ENCODE measurements around the gene HNRNPUL2. TPM values are rescaled to one million over a fixed set of nuclear protein-coding genes. Genes with fewer than 3 reads are reported as not detected.

Gene HNRNPUL2
- total RNA-seq, 1 experiment from 2014 or later = 18.6 TPM

DNA sequence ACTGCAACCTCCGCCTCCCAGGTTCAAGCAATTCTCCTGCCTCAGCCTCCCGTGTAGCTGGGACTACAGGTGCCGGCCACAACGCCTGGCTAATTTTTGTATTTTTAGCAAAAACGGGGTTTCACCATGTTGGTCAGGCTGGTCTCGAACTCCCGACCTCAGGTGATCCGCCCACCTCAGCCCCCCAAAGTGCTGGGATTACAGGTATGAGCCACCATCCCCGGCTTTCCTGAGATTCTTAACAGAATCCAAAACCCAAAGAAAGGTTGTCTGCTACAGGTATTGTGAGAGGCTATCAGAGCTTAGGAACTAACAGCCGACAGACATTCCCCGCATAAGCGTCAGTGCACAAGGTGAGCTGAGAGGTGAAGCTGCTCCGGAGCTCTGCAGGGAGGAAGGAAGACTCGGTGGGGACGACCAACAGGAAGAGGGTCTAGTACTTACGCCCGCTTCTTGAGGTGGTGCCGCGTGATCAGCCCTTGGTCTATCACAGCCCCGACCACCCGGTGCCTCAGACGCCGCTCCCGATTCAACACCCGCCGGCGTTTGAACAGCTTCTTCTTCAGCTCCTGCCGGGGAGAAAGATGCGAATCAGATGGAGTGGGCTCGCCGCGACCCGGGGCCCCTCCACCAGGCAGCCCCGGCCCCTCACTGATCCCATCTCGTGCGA is 62.7 kb downstream of the HNRNPUL2 start:
- H3K27ac ChIP-seq = peak overlapping the region; percentile 37
- H3K36me3 ChIP-seq = peaks cover 56% of the 10 kb centered on the region
- peaks cover 14% of the 10 kb centered on the region for H3K4me1 ChIP-seq (replicated peaks)
- peak overlapping the region; percentile 61 for H3K4me3 ChIP-seq
- peak in 1 of 2 experiments; percentile 69 for DNase-seq (ENCODE audit: low read depth in 1 of 2, low spot score in 2 of 2)
- no peaks in the 10 kb centered on the region; the same call in 1 of the 2 replicates for H3K9me3 ChIP-seq (replicated peaks)
- no peaks in the 10 kb centered on the region for H3K27me3 ChIP-seq (replicated peaks)

Other genes starting within 250 kb of the HNRNPUL2 start
- gene AHNAK, start 180.7 kb downstream of the HNRNPUL2 start, total RNA-seq (2014; rRNA removed; shearing (Covaris generic)) = 306 and 345 TPM in 2 replicates
- 1,705 and 1,743 TPM in 2 replicates for gene EEF1G, start 153.6 kb downstream of the HNRNPUL2 start, total RNA-seq (2014; rRNA removed; shearing (Covaris generic))
- 8.5 and 10.1 TPM in 2 replicates for gene TUT1, start 135.9 kb downstream of the HNRNPUL2 start, total RNA-seq (2014; rRNA removed; shearing (Covaris generic))
- gene MTA2, start 125.6 kb downstream of the HNRNPUL2 start, total RNA-seq (2014; rRNA removed; shearing (Covaris generic)) = 128 and 214 TPM in 2 replicates
- 19.8 and 28.1 TPM in 2 replicates for gene EML3, start 114.7 kb downstream of the HNRNPUL2 start, total RNA-seq (2014; rRNA removed; shearing (Covaris generic))
- 3.1 and 10.4 TPM in 2 replicates for gene ROM1, start 114.2 kb downstream of the HNRNPUL2 start, total RNA-seq (2014; rRNA removed; shearing (Covaris generic))
- 82.5 and 145 TPM in 2 replicates for gene B3GAT3, start 105.5 kb downstream of the HNRNPUL2 start, total RNA-seq (2014; rRNA removed; shearing (Covaris generic))
- gene GANAB, start 80.8 kb downstream of the HNRNPUL2 start, total RNA-seq (2014; rRNA removed; shearing (Covaris generic)) = 356 and 500 TPM in 2 replicates
- 26.6 and 26.8 TPM in 2 replicates for gene INTS5, start 74.2 kb downstream of the HNRNPUL2 start, total RNA-seq (2014; rRNA removed; shearing (Covaris generic))
- 103 and 121 TPM in 2 replicates for gene C11orf98, start 62.2 kb downstream of the HNRNPUL2 start, total RNA-seq (2014; rRNA removed; shearing (Covaris generic))
- 9.8 and 15.7 TPM in 2 replicates for gene CSKMT, start 62.1 kb downstream of the HNRNPUL2 start, total RNA-seq (2014; rRNA removed; shearing (Covaris generic))
- 14.9 and 30.6 TPM in 2 replicates for gene UQCC3, start 55.8 kb downstream of the HNRNPUL2 start, total RNA-seq (2014; rRNA removed; shearing (Covaris generic))
- gene LBHD1, start 55.2 kb downstream of the HNRNPUL2 start, total RNA-seq (2014; rRNA removed; shearing (Covaris generic)) = 2.1 and 10.1 TPM in 2 replicates
- 162 and 208 TPM in 2 replicates for gene UBXN1, start 48.4 kb downstream of the HNRNPUL2 start, total RNA-seq (2014; rRNA removed; shearing (Covaris generic))
- gene LRRN4CL, start 37.9 kb downstream of the HNRNPUL2 start, total RNA-seq (2014; rRNA removed; shearing (Covaris generic)) = 0.55 and 0.85 TPM in 2 replicates
- gene BSCL2, start 20.0 kb downstream of the HNRNPUL2 start, total RNA-seq (2014; rRNA removed; shearing (Covaris generic)) = 51.4 and 138 TPM in 2 replicates
- gene GNG3, start 19.8 kb downstream of the HNRNPUL2 start, total RNA-seq (2014; rRNA removed; shearing (Covaris generic)) = not detected in 2 replicates
- gene TTC9C, start 1.0 kb upstream of the HNRNPUL2 start, total RNA-seq (2014; rRNA removed; shearing (Covaris generic)) = 47.6 and 51.3 TPM in 2 replicates
- gene ZBTB3, start 26.7 kb upstream of the HNRNPUL2 start, total RNA-seq (2014; rRNA removed; shearing (Covaris generic)) = 8.3 and 10.8 TPM in 2 replicates
- gene POLR2G, start 34.1 kb upstream of the HNRNPUL2 start, total RNA-seq (2014; rRNA removed; shearing (Covaris generic)) = 224 and 259 TPM in 2 replicates
- gene TAF6L, start 43.9 kb upstream of the HNRNPUL2 start, total RNA-seq (2014; rRNA removed; shearing (Covaris generic)) = 19.7 and 28.9 TPM in 2 replicates
- gene TMEM179B, start 59.9 kb upstream of the HNRNPUL2 start, total RNA-seq (2014; rRNA removed; shearing (Covaris generic)) = 92.8 and 131 TPM in 2 replicates
- 39.7 and 42.4 TPM in 2 replicates for gene TMEM223, start 64.5 kb upstream of the HNRNPUL2 start, total RNA-seq (2014; rRNA removed; shearing (Covaris generic))
- 33.6 and 33.8 TPM in 2 replicates for gene NXF1, start 78.0 kb upstream of the HNRNPUL2 start, total RNA-seq (2014; rRNA removed; shearing (Covaris generic))
- gene STX5, start 104.6 kb upstream of the HNRNPUL2 start, total RNA-seq (2014; rRNA removed; shearing (Covaris generic)) = 45.7 and 45.8 TPM in 2 replicates
- not detected in 2 replicates for gene TEX54, start 105.4 kb upstream of the HNRNPUL2 start, total RNA-seq (2014; rRNA removed; shearing (Covaris generic))
- gene WDR74, start 112.1 kb upstream of the HNRNPUL2 start, total RNA-seq (2014; rRNA removed; shearing (Covaris generic)) = 97.4 and 102 TPM in 2 replicates
- 452 and 454 TPM in 2 replicates for gene SLC3A2, start 153.4 kb upstream of the HNRNPUL2 start, total RNA-seq (2014; rRNA removed; shearing (Covaris generic))
- not detected in 2 replicates for gene CHRM1, start 193.9 kb upstream of the HNRNPUL2 start, total RNA-seq (2014; rRNA removed; shearing (Covaris generic))

All from SJSA1 (cell line).